ENCODE data around the gene HIVEP3. TPM values are rescaled to one million over a fixed set of nuclear protein-coding genes. Genes with fewer than 3 reads are reported as not detected.

HIVEP3 gene
- total RNA-seq, 1 experiment from 2014 or later: 1.4 TPM

- Histone ChIP-seq H4K91ac (ENCODE audit: insufficient read length, low read depth, low read length) (no peak overlapping the region), H3K4ac (ENCODE audit: low read depth, low read length) (no peak overlapping the region), H3K23ac (ENCODE audit: insufficient read length, low read depth, low read length) (no peak overlapping the region), H3K79me2 (ENCODE audit: insufficient read depth, low read length) (no peaks in the 10 kb centered on the region), H3K23me2 (ENCODE audit: insufficient read length, low read depth, low read length, poor library complexity, severe bottlenecking) (no peaks in the 10 kb centered on the region), H2AFZ (ENCODE audit: low read length) (no peak overlapping the region), H2BK15ac (ENCODE audit: low read depth, low read length) (no peak overlapping the region), H3K4me2 (ENCODE audit: insufficient read depth, insufficient read length, low read length) (no peak overlapping the region), H2BK120ac (ENCODE audit: low read depth, low read length, poor library complexity, severe bottlenecking) (no peak overlapping the region), H2BK5ac (ENCODE audit: insufficient read length, low read length) (no peak overlapping the region), H3K27ac (ENCODE audit: insufficient read length, low read depth, low read length) (no peak overlapping the region), H4K5ac (ENCODE audit: insufficient read length, low read depth, low read length) (no peak overlapping the region), H3K14ac (ENCODE audit: insufficient read depth, low read length) (no peak overlapping the region), H3K56ac (ENCODE audit: insufficient read length, low read depth, low read length) (no peak overlapping the region), H2BK20ac (ENCODE audit: low read depth, low read length, poor library complexity, severe bottlenecking) (no peak overlapping the region), H3K79me1 (ENCODE audit: insufficient read depth, low read depth, low read length, poor library complexity, severe bottlenecking) (no peaks in the 10 kb centered on the region), H3K9ac (ENCODE audit: extremely low read depth, insufficient read length, low read length) (no peak overlapping the region), H2BK12ac (ENCODE audit: insufficient read length, low read depth, low read length) (no peak overlapping the region), H2AK5ac (ENCODE audit: insufficient read length, low read length) (no peak overlapping the region), H3K18ac (ENCODE audit: insufficient read length, low read depth, low read length) (no peak overlapping the region), H4K8ac (replicated peaks; ENCODE audit: insufficient read length, low read depth, low read length) (no peak overlapping the region), H3K4me1 (ENCODE audit: insufficient read depth, low read length) (no peaks in the 10 kb centered on the region), H3K9me3 (ENCODE audit: control insufficient read depth, low read depth, low read length) (no peaks in the 10 kb centered on the region), H3K27me3 (ENCODE audit: insufficient read depth, low read length) (no peaks in the 10 kb centered on the region), H3T11ph (ENCODE audit: low read length) (no peak overlapping the region), H4K20me1 (ENCODE audit: control insufficient read depth, insufficient read depth, insufficient read length) (no peaks in the 10 kb centered on the region)
- Mint-ChIP-seq H3K36me3 (ENCODE audit: insufficient read depth in 1 of 3, low read depth in 3 of 3) (no peaks in the 10 kb centered on the region), H3K27me3 (ENCODE audit: low read depth) (peaks cover 10% of the 10 kb centered on the region), H3K9me3 (no peaks in the 10 kb centered on the region), H3K4me3 (no peak overlapping the region), H3K4me1 (peaks cover 5 to 6% of the 10 kb centered on the region in 2 experiments), H3K27ac (no peak overlapping the region)
- DNase-seq: no peak
- TF ChIP-seq CTCF (conservative IDR thresholded peaks at IDR 0.05): no peak
- no CpG with 5 or more reads among the region's 8 CpGs for WGBS (ENCODE audit: extremely low coverage, insufficient read length, low lambda C conversion rate)
These were observed 277.8 kb downstream of the HIVEP3 start for GRCh38 chr1:41640756-41641474.

Measured in H9 (cell line).